Stimulated activated CD8-positive, alpha-beta memory T cell treated with anti-CD3 and anti-CD28 coated beads, Interleukin-12 subunit alpha, Interleukin-12 subunit beta, amount 100 ng/mL, for 1 hour (primary cell): ENCODE results near the gene NFAT5.
"Not testable (repeated sequence)": the region's sequence is repeated elsewhere in the genome, so short reads cannot be mapped to it uniquely, and the experiment has no call there.

Experiments
- DNase-seq: peaks from one replicate; pipeline ENCODE4 v3.0.0-alpha.2; 2020; ENCODE audit warnings: low read depth

Gene NFAT5

DNA sequence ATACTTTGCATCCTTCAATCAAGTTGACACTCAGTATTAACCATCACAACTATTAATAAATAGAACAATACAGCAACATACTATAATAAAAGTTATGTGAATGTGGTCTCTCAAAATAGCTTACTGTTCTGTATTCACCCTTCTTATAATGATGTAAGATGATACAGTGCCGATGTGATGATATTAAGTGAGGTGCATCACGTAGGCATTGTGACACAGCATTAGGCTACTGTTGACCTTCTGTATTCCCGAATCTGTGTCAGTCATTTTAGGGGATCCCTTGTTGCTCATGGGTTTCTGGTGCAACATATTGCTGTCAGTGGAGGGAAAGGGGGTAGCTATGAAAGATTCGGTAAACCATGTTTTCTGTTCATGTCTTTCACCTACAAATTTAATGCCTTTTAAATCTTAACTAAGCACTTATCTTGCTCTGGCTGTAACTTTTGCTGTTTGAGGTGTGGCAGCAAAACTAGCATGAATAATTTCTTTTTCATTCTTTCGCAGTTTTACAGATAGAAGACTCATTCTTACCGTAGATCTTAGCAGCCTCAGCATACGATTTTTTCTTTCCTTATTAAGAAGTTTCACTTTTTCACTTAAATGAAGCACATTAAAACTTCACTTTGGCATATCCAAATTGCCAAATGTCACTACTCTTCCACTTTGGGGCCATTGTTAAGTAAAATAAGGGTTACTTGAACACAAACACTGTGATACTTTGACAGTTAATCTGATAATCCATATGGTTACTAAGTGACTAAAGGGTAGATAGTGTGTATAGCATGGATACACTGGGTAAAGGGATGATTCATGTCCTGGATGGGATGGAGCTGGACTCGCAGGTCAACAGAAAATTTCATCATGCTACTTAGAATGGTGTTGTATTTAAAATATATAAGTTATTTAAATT lies 29.6 kb downstream of the NFAT5 start:
- no peak for DNase-seq

DNA sequence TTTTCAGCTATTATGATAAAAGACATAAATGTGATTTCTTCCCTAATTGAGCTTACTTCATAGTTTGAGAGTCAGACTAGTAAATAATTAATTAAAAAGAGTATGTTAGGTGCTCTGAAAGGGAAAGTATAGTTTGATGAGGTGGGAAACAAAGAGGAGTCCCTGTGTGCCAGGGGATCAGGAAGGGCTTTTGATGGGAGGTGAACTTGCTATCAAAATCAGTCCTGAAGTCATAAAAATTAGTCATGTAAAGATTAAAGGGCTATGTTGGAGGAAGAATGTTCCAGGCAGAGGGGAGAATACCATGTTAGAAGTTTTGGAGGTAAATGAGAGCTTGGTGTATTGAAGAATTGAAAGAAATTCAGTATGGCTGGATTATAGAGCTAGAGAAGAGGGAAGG lies 31.0 kb downstream of the NFAT5 start:
- no peak for DNase-seq

DNA sequence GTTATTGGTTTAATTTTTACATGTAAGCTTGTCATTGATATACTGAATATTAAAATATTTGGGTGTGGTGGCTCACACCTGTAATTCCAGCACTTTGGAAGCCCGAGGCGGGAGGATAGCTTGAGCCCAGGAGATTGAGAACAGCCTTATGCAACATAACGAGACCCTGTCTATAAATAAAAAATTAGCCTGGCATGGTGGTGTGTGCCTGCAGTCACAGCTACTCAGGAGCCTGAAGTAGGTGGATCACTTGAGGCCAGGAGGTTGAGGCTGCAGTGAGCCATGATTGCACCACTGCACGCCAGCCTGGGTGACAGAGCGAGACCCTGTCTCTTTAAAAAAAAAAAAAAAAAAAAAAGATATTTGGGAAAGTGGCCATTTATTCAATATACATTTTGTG lies 32.3 kb downstream of the NFAT5 start:
- DNase-seq, result no peak

DNA sequence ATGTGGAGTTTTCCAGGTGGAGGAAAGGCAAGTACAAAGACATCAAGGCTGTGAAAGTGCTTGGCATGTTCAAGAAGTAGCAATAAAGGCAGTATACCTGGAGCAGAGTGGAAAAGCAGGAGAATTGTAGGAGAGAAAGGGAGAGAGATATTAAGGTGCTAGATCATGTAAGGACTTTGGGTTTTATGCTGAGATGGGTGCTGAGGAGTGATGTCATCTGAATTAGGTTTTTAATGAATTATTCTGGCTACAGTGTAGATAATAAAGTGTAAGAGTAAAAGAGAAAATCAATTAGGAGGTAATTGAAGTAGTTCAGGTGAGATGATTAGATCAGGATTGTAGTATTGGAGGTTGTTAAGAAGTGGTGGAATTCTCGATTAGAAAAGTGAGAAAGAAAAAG lies 34.0 kb downstream of the NFAT5 start:
- DNase-seq, result no peak

DNA sequence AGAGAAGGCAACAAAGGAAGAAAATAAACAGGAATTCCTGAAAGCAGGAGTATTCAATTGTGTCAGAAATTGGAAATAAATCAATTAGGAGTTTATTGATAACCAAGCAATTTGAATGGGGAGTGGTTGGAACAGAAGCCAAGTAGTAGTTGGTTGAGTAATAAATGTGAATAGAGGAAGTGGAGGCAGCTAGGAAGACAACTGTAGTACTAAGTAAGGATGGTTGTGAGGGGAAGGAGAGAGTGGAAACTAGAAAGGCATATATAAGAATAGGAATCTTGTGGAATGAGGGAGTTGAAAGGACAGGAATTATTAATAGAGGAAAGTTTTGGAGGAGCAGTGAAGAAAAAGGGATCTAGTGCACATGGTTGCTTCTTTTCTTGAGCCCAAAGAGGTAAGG lies 34.4 kb downstream of the NFAT5 start:
- DNase-seq, result no peak

DNA sequence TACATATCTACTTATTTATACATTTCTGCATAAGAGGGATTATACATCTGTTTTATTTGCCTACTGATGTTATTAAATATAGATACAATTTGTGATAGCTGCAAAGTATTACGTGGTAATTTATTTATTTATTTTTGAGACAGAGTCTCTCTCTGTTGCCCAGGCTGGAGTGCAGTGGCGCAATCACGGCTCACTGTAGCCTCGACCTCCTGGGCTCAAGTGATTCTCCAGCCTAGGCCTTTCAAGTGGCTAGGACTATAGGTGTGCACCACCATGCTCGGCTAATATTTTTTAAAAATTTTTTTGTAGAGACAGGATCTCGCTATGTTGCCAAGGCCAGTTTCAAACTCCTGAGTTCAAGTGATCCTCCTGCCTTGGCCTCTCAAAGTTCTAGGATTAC lies 35.5 kb downstream of the NFAT5 start:
- no peak for DNase-seq

DNA sequence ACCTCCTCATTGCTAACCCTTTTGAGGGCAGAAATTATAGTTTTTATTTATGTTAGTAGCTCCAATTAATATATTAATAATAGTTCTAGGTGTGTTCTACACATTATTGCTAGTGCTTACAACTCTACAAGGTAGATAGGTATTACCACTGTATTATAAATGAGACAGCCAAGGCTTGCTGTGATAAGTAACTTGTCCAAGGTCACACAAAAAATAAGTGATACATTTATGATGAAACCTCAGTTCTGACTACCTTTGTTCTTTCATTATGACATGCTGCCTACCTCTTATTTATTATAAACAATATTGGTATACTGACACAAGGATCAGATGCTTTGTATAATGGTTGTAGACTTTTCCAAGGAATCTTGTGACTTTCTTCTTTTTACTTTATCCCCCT lies 41.2 kb downstream of the NFAT5 start:
- no peak for DNase-seq

DNA sequence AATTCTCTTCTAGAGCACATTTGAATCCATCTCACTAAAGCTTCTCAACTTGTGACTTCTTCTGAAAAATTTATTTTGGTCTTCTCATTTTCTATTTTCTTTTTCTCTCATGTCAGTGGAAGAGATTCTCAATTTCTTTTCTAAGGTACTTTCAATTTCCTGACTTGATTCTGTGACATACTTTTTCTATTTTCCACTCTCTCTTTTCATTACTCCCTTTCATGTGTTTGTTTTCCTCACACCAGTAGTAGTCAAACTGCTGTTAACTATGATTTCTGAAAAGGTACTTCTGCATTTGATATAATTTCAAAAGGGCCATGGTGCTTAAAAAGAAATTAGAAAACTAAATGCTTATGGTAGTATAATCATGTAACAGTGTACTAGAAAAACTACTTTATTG lies 41.9 kb downstream of the NFAT5 start:
- DNase-seq, result no peak

DNA sequence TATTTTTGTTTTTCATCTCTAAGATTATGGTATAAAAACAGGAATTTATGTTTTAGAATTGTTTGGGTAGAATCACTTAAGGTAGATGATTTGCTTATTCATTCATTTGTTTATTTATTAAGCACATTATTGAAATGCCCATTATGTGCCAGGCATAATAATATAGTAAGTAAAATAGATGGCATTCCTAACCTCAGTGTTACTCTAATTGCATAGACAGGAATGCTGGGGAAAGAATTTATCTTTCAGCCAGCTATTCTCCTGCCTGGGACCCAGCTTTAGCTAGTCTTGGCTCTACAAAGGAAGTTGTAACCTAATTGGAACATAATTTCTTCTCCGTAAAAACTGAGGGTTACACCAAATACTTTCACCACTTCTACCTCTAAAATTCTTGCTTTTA lies 44.6 kb downstream of the NFAT5 start:
- DNase-seq, result no peak

DNA sequence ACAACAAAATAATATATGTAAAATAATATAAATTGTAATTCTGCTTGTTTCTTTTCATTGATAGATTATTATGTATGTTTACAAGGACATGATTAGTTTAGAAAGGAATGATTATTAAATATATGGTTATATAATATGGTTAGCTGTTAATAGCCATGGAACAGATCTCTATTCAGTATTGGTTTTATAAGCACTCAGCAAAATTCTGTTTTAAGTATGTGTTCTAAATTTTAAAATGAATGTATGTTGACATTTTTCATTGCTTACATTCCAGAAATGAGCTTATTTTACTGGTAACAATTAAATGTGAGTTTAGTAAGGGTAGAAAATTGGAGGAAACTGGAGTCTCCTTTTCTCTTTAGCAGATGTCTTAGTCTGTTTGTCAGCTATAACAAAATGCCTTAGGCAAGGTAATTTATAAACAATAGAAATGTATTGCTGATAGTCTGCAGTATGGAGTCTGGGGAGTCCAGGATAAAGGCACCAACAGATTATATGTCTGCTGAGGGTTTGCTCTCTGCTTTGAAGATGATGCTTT lies 45.4 kb downstream of the NFAT5 start:
- DNase-seq, result no peak

DNA sequence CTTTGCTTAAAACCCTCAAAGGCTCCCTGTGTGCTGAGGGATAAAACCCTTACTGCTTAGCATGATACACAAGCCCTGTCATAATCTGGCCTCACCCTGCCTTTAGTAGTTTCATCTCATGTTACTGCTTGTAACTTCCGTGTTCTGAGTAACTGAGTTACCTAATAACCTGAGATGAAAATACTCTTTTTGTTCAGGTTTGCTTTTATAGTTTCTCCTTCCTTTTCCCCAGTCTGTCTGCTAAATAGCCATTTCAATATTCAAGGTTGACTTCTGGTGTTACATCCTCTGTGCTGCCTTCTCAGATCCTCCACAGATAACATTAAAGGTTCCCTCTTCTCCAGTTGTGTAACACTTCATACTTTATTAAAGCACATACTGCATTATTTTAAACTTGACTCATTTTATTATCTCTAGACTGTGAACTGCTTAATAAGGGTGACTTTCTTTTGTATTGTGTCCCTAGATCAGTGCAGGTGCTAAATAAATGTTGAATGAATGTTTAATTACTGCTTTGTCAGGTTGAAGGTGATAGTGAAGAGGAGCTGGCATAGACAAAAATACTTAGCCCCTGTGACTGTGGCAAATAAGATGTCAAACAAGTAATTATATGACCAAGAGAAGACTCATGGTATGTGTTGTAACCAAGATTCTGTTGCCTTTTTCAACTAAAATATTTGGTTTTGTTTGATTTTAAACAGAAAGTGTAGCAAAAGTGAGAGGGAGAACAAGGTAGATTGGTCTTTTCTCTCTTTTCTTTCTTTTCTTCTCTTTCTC lies 47.8 kb downstream of the NFAT5 start:
- DNase-seq, result no peak

DNA sequence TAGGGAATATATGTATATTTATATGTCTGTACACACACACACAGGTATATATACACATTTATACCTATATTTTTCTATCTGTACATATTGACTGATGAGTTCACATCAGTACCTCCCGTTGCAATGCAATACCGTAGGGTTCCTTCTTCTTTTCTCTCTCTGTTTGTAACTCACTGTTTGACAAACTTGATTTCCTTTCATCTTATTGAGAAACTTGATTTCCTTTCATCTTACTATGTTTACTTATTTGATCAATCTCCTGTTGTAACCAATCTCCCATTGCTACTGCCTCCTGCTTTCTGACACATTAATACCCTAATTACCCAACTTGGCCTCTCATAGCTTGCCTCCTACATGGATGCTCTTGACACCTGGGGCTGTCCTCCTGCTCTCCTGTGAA lies 49.8 kb downstream of the NFAT5 start:
- no peak for DNase-seq

DNA sequence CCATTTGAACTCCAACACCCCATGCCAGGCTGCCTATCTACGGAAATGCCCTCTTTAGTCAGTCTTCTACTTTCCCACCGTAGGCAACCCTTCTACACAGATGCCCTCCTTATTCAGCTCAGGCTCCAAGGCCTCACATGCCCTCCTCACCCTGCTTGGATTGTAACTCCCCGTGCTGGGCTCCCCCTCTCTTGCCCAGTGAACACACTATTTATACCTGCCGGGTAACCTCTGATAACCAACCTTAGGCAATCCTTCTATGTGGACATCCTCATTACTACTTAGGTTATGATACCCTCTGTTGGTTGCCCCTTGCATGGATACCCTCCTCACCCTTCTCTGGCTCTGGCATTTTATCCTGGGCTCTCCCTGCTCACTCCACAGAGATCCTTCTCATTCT lies 50.3 kb downstream of the NFAT5 start:
- no peak for DNase-seq

DNA sequence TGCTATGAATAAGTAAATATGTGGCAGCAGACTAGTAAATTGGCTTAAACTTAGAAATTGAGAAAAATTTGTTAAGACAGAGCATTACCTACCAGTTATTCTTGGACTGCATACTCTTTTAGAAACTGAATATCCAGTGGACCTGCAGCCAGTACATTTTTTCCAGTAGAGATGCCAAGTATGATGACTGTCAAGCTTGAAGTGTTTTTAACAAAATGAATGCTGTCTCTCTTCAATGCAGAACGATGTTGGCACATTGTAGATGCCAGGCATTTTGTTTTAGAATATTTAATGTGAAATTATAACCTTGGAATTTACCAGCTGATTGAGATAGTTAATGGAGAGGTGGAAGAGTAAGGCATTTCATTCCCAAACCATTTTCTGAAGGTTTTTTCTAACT lies 52.5 kb downstream of the NFAT5 start:
- DNase-seq, result no peak

DNA sequence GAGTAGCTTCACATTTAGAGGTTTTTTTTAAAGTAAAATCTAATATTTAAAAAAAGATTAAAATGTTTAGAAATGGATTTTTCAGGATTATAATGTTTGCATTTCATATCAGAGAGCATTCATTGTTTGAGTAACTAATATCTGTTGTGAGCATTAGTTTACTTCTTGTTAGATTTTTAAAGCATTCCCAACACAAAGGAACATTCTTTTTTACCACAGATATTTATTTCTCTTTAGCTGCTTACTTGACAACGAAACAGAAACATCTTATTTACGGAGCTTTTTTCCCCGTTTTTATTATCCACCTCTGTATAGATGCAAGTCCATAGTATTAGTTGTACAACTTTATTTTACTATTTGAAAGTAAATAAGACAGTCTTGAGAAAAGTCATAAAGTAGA lies 53.0 kb downstream of the NFAT5 start:
- DNase-seq, result no peak

DNA sequence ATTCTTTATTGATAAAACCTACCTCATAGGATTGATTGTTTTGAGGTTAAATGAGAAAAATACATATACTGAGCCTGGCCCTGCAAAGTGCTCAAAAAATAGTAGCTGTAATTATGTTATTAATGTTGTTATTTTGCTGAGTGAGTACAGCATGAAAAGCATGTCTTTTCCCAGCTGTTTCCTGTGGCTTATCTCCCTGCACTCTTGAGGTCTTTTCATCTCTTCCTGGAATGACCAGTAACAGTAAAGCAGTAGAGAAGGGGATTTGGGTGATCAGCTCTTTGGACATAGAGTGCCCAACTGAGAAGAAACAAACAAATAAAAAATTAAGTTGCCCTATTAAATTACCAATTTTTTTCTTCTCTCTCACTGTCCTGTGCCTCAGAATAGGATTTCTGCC lies 53.7 kb downstream of the NFAT5 start:
- DNase-seq, result no peak

DNA sequence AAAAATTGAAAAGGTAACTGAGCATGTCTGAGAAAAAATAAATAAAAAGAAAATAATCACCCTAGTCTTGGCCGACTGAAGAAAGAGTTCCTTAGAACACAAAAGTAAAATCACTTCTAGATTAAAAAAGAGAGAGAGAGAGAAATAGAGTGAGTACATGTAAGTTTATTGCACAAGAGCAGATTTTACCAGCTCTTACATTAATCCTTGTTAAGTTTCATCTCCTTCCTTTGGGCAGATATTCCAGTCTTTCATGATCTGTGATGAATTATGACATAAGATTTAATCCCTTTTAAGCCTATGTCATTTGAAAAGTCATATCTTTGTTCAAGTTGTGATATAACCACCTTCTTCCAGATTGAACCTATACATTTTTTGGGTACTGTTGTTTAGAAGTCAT lies 54.8 kb downstream of the NFAT5 start:
- DNase-seq, result no peak

DNA sequence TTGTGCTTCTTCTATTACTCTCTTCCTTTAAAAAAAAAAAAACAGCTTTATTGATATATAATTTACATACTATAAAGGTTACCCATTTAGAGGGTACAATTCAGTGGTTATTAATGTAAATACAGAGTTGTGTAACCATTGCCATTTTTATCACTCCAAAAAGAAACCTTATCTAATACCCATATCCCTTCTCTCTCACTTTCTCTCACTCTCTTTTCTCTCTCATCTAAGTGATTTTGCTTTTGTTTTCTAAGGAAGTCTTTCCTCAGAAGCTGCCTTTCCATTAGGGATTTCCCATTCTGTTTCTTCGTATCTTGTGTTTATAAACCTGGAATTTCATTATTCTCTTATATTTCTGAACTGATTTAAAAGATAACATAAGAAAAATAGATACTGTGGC lies 55.5 kb downstream of the NFAT5 start:
- DNase-seq, result no peak

DNA sequence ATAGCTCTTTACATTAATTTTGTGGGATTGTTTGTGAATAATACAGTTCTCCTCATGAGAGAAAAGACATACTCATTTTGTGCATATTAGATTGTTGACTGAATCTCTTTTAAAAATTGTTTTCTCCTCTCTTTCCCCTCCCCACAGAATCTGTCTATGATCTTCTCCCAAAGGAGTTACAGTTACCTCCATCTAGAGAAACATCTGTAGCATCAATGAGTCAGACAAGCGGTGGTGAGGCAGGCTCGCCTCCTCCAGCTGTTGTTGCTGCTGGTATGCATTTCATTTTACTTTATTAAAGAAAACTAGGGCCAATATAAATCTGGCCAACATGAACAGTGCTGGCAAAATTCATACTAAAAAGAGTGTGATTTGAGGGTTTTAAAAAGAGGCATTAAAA lies 60.5 kb downstream of the NFAT5 start:
- no peak for DNase-seq

DNA sequence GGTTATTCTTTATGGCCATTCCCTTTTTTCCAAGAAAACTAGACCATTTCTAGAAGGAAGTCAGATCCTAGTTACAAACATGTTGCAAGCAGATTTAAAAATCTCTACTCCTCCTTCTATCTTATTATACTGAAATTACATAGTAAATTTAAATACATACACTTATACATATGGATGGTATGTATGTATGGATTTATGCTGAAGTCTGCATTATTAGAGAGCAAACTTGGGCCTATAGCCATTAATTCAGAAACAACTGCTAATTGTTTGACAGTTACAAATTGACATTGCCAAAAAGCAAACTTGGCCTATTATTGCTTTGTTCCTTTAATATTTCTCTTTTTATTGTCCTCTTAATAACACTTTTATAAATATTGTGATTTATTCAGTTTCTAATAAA lies 67.1 kb downstream of the NFAT5 start:
- DNase-seq, result no peak

DNA sequence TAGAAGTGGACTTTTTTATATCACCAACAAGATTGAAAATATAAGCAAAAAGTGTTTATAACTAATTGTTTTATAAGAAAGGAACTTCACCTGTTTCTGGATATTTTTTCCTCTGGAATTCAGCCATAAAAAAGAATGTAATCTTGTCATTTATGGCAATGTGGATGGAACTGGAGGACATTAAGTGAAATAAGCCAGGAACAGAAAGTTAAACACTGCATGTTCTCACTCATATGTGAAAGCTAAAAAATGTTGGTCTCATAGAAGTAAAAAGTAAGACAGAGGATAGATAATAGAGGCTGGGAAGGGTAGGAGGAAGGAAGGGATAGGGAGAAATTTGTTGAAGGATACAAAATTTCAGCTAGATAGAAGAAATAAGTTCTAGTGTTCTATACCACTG lies 67.6 kb downstream of the NFAT5 start:
- DNase-seq, result no peak

DNA sequence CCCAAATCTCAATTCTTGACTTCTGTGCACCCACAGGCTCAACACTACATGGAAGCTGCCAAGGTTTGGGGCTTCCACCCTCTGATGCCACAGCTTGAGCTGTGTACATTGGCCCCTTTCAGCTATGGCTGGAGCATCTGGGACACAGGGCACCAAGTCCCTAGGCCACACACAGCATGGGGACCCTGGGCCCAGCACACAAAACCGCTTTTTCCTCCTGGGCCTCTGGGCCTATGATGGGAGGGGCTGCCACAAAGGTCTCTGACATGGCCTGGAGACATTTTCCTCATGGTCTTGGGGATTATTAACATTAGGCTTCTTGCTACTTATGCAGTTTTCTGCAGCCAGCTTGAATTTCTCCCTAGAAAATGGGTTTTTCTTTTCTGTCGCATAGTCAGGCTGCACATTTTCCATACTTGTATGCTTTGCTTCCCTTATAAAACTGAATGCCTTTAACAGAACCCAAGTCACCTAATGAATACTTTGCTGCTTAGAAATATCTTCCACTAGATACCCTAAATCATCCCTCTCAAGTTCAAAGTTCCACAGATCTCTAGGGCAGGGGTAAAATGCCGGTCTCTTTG lies 70.9 kb downstream of the NFAT5 start:
- not testable (repeated sequence) for DNase-seq
